Ovary (tissue), 9 donors: ENCODE results near the gene GARNL3. TPM values are rescaled to one million over a fixed set of nuclear protein-coding genes. Genes with fewer than 3 reads are reported as not detected.

ENCODE experiments used
- DNase-seq, 5 donors: peaks; one replicate each; pipeline ENCODE4 v3.0.0-alpha.2; 2019 to 2020
- H3K27ac ChIP-seq, 2 donors: fragments of 200-600 bp; one replicate each; pipeline versions ENCODE4 v1.5.1 to v1.8.0; 2019 to 2022
- H3K27me3 ChIP-seq: fragments of 200-600 bp; one replicate; pipeline ENCODE4 v1.8.0; 2022
- H3K36me3 ChIP-seq: fragments of 200-600 bp; sonication (generic); one replicate; pipeline ENCODE4 v1.5.1; 2019
- H3K4me1 ChIP-seq: one replicate; pipeline ENCODE4 v1.8.1; 2013; ENCODE audit warnings: mild to moderate bottlenecking, moderate library complexity; ENCODE audit not compliant: insufficient read depth
- H3K4me3 ChIP-seq: fragments of 200-600 bp; sonication (generic); one replicate; pipeline ENCODE4 v1.5.1; 2017
- H3K9me3 ChIP-seq, 2 donors: fragments of 200-600 bp in 1 of 2; sonication (generic) in 1 of 2; one replicate each; pipeline versions ENCODE4 v1.5.1 to v1.8.1; 2013 to 2019; ENCODE audit warnings: mild to moderate bottlenecking in 1 of 2, moderate library complexity in 1 of 2
- CTCF ChIP-seq, 3 donors: fragments of 450-650 bp in 2 of 3; fragments of 200-600 bp in 1 of 3; IDR thresholded peaks; one replicate each; pipeline versions ENCODE4 v1.5.1 to v1.8.0; 2016 to 2022; ENCODE audit warnings: antibody characterized with exemption in 3 of 3, mild to moderate bottlenecking in 1 of 3
- EP300 ChIP-seq: sonication (generic); formaldehyde crosslinking; IDR thresholded peaks from one replicate; pipeline ENCODE4 v1.6.1; 2017; ENCODE audit warnings: antibody characterized with exemption
- POLR2A ChIP-seq: fragments of 450-650 bp; IDR thresholded peaks from one replicate; pipeline ENCODE4 v1.6.1; 2017; ENCODE audit warnings: antibody characterized with exemption, mild to moderate bottlenecking, moderate library complexity
- WGBS, 3 donors: extraction: QIAGEN DNeasy Blood & Tissue Kit in 1 of 3; methylation state at CpG; one replicate each; pipeline versions ENCODE4 v1.1.5 to v1.1.7; 2013 to 2017; 5-methylcytosine and 5-hydroxymethylcytosine counted together
- intact Hi-C, 4 donors: fragments of 100-400 bp; cut with DNase I; formaldehyde crosslinking; loops; one replicate each; pipeline versions ENCODE4 v1.11.0 to v1.15.1; 2022 to 2023
- polyA plus RNA-seq, 2 donors: library from polyadenylated mRNA; stranded (reverse); fragments of 200-250 nt in 1 of 2; fragments of 350-450 nt in 1 of 2; fragmentation: Illumina TruSeq in 1 of 2; extraction: RNeasy Lipid Tissue Mini Kit (QIAGEN cat#74804) in 1 of 2; gene quantifications; one replicate each; pipeline ENCODE4 v1.2.3, GENCODE V29; 2013 to 2014
- total RNA-seq, 7 donors: library from RNA; depleted of rRNA in 2 of 7; stranded (reverse); fragments of >200 nt in 2 of 7; fragmentation: NEBNext Ultra II Directional in 3 of 7; extraction: Animal tissue kit (Norgen Biotek cat#: 25700) in 3 of 7; gene quantifications; one replicate each; pipeline versions ENCODE4 v1.1.0 to v1.2.4, GENCODE V29; 2016 to 2023
- donor health status: DM: no; HTN: no; CAD: no; lungs with moderate emphysema.
- donor health status: DM: no; HTN: no; CAD: no.
- donor health status: Bipolar disorder and iron deficiency.
- donor health status: DM: yes; HTN: yes; CAD: no.
- donor health status: DM: no; HTN: no; CAD: no.
- donor health status: DM: yes; HTN: yes; CAD: no.

GARNL3 gene
- total and polyA plus RNA-seq, 9 donors = 8.9 to 30.7 (median 22.9) TPM

- H3K36me3 ChIP-seq = no peaks in the 10 kb centered on the region
- intact Hi-C loops = no loop called here
Measured at GRCh38 chr9:127406799-127407491, 142.4 kb downstream of the GARNL3 start.

GRCh38 chr9:127407492-127407843 lies 142.9 kb downstream of the GARNL3 start:
- no peaks in the 10 kb centered on the region for H3K36me3 ChIP-seq
- intact Hi-C loops = no loop called here
- no peak overlapping the region for H3K4me3 ChIP-seq
- 68 to 81% (median 73%) methylated on average over 6 of the region's 6 CpGs for WGBS, 3 donors
- H3K9me3 ChIP-seq = no peaks in the 10 kb centered on the region
- H3K4me1 ChIP-seq = no peaks in the 10 kb centered on the region
- H3K27ac ChIP-seq = no peak overlapping the region
- no peaks in the 10 kb centered on the region for H3K27me3 ChIP-seq
- no peak for DNase-seq
- TF ChIP-seq CTCF (IDR thresholded peaks at IDR 0.05) = no peak
- no peak for TF ChIP-seq POLR2A
- no peak for TF ChIP-seq EP300

More at GRCh38 chr9:127406799-127407491, 142.4 kb downstream of the GARNL3 start:
- Histone ChIP-seq H3K4me3 (no peak overlapping the region), H3K27me3 (no peaks in the 10 kb centered on the region), H3K4me1 (no peaks in the 10 kb centered on the region), H3K9me3 (no peaks in the 10 kb centered on the region), H3K27ac (no peak overlapping the region)
- TF ChIP-seq POLR2A (no peak), CTCF (IDR thresholded peaks at IDR 0.05) (no peak), EP300 (no peak)
- WGBS, 3 donors = 85 to 88% (median 86%) methylated on average over 13 of the region's 13 CpGs
- DNase-seq = no peak

GRCh38 chr9:127411122-127411521 lies 146.5 kb downstream of the GARNL3 start:
- Histone ChIP-seq H3K9me3 (no peaks in the 10 kb centered on the region), H3K4me1 (no peaks in the 10 kb centered on the region), H3K27me3 (no peaks in the 10 kb centered on the region), H3K27ac (no peak overlapping the region), H3K4me3 (no peak overlapping the region), H3K36me3 (no peaks in the 10 kb centered on the region)
- intact Hi-C loops = no loop called here
- TF ChIP-seq POLR2A = no peak
- no peak for TF ChIP-seq EP300
- no peak for TF ChIP-seq CTCF (IDR thresholded peaks at IDR 0.05)
- no peak for DNase-seq
- 86 to 94% (median 89%) methylated on average over 4 of the region's 4 CpGs for WGBS, 3 donors

GRCh38 chr9:127415141-127415540 lies 150.6 kb downstream of the GARNL3 start:
- TF ChIP-seq POLR2A (no peak), CTCF (IDR thresholded peaks at IDR 0.05) (no peak), EP300 (no peak)
- intact Hi-C loops = no loop called here
- Histone ChIP-seq H3K27me3 (no peaks in the 10 kb centered on the region), H3K9me3 (no peaks in the 10 kb centered on the region), H3K4me3 (no peak overlapping the region), H3K4me1 (peaks cover 4% of the 10 kb centered on the region), H3K27ac (no peak overlapping the region), H3K36me3 (no peaks in the 10 kb centered on the region)
- DNase-seq = no peak
- 84 to 92% (median 87%) methylated on average over 4 of the region's 4 CpGs for WGBS, 3 donors
